Skeletal muscle tissue (tissue), 4 donors: ENCODE measurements around the gene EREG. TPM values are rescaled to one million over a fixed set of nuclear protein-coding genes. Genes with fewer than 3 reads are reported as not detected.

Experiments used
- H3K27ac ChIP-seq: one replicate; pipeline ENCODE4 v1.7.0; 2013; ENCODE audit warnings: mild to moderate bottlenecking, low read depth, low read length, inconsistent platforms
- H3K27me3 ChIP-seq, 3 donors: one replicate each; pipeline ENCODE4 v1.7.0; 2013; ENCODE audit warnings: low read length in 3 of 3; ENCODE audit not compliant: control insufficient read depth in 3 of 3, insufficient read depth in 3 of 3
- H3K36me3 ChIP-seq, 3 donors: one replicate each; pipeline ENCODE4 v1.7.0; 2013; ENCODE audit warnings: low read length in 3 of 3; ENCODE audit not compliant: control insufficient read depth in 3 of 3, insufficient read depth in 3 of 3
- H3K4me1 ChIP-seq, 3 donors: one replicate each; pipeline ENCODE4 v1.7.0; 2013; ENCODE audit warnings: low read length in 3 of 3, mild to moderate bottlenecking in 3 of 3; ENCODE audit not compliant: control insufficient read depth in 3 of 3, insufficient read depth in 3 of 3
- H3K4me3 ChIP-seq, 3 donors: one replicate each; pipeline ENCODE4 v1.7.0; 2013; ENCODE audit warnings: low read length in 3 of 3
- H3K9ac ChIP-seq, 3 donors: one replicate each; pipeline ENCODE4 v1.7.0; 2013; ENCODE audit warnings: low read length in 3 of 3, mild to moderate bottlenecking in 3 of 3, moderate library complexity in 2 of 3, low read depth in 1 of 3
- H3K9me3 ChIP-seq, 3 donors: one replicate each; pipeline ENCODE4 v1.7.0; 2013; ENCODE audit warnings: low read length in 3 of 3; ENCODE audit not compliant: control insufficient read depth in 3 of 3
- total RNA-seq: library from RNA; depleted of rRNA; stranded (reverse); fragments of >200 nt; gene quantifications from one replicate; pipeline ENCODE4 v1.2.3, GENCODE V29; 2014
- donor health status: Osteomylitis.

EREG gene
- total RNA-seq, 1 donor from 2014 or later = not detected

DNA sequence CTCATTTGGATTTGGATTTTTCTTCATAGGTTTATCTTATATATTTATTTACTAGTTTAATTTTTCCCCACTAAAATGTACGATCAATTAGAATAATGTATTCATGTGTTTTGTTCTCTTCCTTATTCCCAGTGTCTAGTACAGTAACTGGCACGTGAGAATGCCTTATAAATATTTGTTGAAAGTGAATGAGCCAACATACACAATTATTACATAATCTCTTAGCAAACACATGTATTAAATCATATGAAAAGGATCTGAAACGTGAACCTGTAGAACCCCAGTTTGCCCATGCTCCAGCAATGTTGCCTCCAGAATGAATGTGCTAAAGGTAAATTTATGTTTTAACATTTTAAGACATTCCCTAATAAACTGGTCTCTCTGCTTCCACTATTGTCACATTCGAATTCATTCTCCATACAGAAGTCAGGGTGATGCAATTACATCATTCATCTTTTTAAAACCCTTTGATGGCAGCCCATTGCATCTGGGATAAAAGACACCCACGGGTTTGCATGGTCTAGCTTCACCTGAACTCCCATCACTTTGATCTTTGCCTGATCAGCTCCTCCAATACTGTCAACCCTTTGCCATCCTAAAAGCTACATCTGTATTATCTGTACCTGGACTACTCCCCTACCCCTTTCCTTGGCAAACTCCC lies 49.3 kb downstream of the EREG start:
- Histone ChIP-seq H3K9ac (no peak overlapping the region), H3K27ac (no peak overlapping the region), H3K4me1 (no peaks in the 10 kb centered on the region), H3K4me3 (no peak overlapping the region), H3K9me3 (no peaks in the 10 kb centered on the region), H3K36me3 (no peaks in the 10 kb centered on the region), H3K27me3 (no peaks in the 10 kb centered on the region)

DNA sequence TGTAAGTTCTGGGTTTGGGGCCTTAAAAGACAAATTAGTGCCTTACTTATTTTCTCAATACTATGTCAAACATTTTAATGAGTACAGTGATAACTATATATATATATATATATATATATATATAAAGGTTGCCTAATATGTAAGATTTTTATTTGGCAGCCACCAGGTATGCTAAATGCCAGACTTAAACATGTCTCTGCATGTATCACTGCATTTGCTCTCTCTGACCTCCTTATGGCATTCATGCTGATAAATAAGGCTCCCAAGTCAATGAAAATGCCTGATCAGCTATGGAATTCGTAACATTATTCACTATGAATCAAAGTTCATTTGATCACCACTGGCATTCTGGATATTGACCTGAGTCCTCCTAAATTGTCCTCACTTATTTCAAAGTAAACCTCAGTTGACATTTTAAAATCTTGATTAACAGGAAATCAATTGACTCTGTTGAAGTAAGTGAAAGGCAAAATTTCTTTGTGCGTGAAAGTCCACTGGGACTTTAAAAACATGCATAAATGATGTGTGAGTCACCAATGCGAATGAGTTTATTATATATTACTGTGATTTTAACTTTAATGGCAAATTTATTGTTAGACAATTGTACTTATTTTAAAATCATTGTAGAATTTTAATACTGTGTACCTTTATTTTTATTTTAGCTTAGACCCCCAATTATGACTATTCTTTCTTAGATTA lies 50.8 kb downstream of the EREG start:
- no peak overlapping the region for H3K9ac ChIP-seq
- H3K27ac ChIP-seq = no peak overlapping the region
- H3K27me3 ChIP-seq = no peaks in the 10 kb centered on the region
- H3K4me3 ChIP-seq = no peak overlapping the region
- H3K9me3 ChIP-seq = no peaks in the 10 kb centered on the region
- no peaks in the 10 kb centered on the region for H3K36me3 ChIP-seq
- H3K4me1 ChIP-seq = no peaks in the 10 kb centered on the region

- no peaks in the 10 kb centered on the region for H3K27me3 ChIP-seq
- no peaks in the 10 kb centered on the region for H3K9me3 ChIP-seq
- H3K4me1 ChIP-seq = peaks cover 0 to 2% (median 0%) of the 10 kb centered on the region in 3 donors
Measured at GRCh38 chr4:74418063-74418670, 53.2 kb downstream of the EREG start.

DNA sequence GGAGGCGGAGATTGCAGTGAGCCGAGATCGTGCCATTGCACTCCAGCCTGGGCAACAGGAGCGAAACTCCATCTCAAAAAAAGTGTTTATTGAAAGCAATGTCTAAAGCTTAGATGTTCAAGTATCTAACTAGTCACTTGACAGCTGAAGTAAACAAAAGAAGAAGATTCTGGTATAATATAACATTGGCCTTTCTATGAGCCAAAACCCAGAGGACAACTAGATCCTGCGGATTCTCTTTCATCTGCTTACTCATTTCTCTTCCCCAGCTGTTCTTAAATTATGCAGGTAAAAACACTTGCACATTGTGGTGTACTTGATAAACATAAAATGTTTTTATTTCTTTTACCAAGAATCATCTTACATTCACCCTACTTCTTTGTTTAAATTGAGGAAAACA lies 55.9 kb downstream of the EREG start:
- no peak overlapping the region for H3K4me3 ChIP-seq
- peaks cover 0 to 2% (median 0%) of the 10 kb centered on the region in 3 donors for H3K4me1 ChIP-seq
- H3K36me3 ChIP-seq = no peaks in the 10 kb centered on the region
- no peak overlapping the region for H3K9ac ChIP-seq
- no peaks in the 10 kb centered on the region for H3K27me3 ChIP-seq
- H3K27ac ChIP-seq = no peak overlapping the region
- no peaks in the 10 kb centered on the region for H3K9me3 ChIP-seq

More at GRCh38 chr4:74418063-74418670, 53.2 kb downstream of the EREG start:
- no peak overlapping the region for H3K27ac ChIP-seq
- no peaks in the 10 kb centered on the region for H3K36me3 ChIP-seq
- H3K4me3 ChIP-seq = no peak overlapping the region
- H3K9ac ChIP-seq = no peak overlapping the region

DNA sequence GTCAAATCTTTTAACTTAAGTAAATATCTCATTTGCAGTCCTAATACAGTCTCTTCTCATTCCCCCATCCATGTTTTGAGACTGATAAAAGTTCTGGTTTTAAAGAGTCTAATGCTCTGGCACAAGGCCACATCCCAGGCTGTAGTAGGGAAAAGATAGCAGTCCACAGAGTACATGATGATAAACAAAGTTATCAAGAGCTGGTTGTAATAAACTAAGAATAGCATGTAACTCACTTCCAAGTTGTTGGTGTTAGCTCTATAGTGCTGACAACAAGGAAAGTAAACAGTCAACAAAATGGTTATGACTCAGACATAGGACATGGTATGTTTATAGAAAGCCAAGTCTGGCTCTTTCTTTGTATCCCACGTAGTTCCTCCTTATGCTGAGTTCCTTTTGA lies 58.2 kb downstream of the EREG start:
- H3K27me3 ChIP-seq = no peaks in the 10 kb centered on the region
- no peak overlapping the region for H3K9ac ChIP-seq
- H3K4me1 ChIP-seq = peaks cover 0 to 2% (median 0%) of the 10 kb centered on the region in 3 donors
- no peaks in the 10 kb centered on the region for H3K36me3 ChIP-seq
- H3K27ac ChIP-seq = no peak overlapping the region
- no peaks in the 10 kb centered on the region for H3K9me3 ChIP-seq
- no peak overlapping the region for H3K4me3 ChIP-seq

DNA sequence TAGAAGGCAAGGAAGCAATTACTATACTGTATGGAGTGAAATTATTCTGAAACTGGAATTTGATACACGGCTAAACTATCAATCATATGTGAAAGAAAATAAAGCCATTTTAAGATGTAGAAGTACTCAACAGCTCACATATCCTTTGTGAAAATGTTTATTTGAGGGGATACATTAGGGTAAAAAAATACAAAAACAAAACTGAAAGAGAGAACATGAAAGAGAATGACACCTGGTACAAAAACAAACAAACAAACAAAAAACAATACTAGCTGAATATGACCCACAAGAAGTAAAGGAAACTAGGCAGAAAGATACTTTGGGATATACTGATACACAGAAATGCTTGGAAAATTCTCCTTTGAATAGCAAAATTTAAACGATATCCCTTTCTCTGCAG lies 59.2 kb downstream of the EREG start:
- Histone ChIP-seq H3K9me3 (no peaks in the 10 kb centered on the region), H3K36me3 (no peaks in the 10 kb centered on the region), H3K4me1 (peaks cover 0 to 2% (median 0%) of the 10 kb centered on the region in 3 donors), H3K4me3 (no peak overlapping the region), H3K27me3 (no peaks in the 10 kb centered on the region), H3K9ac (no peak overlapping the region), H3K27ac (no peak overlapping the region)

GRCh38 chr4:74426101-74426500 lies 61.2 kb downstream of the EREG start:
- H3K4me3 ChIP-seq = no peak overlapping the region
- H3K27me3 ChIP-seq = no peaks in the 10 kb centered on the region
- no peak overlapping the region for H3K9ac ChIP-seq
- peaks cover 0 to 2% (median 0%) of the 10 kb centered on the region in 3 donors for H3K4me1 ChIP-seq
- no peaks in the 10 kb centered on the region for H3K9me3 ChIP-seq
- no peak overlapping the region for H3K27ac ChIP-seq
- no peaks in the 10 kb centered on the region for H3K36me3 ChIP-seq

DNA sequence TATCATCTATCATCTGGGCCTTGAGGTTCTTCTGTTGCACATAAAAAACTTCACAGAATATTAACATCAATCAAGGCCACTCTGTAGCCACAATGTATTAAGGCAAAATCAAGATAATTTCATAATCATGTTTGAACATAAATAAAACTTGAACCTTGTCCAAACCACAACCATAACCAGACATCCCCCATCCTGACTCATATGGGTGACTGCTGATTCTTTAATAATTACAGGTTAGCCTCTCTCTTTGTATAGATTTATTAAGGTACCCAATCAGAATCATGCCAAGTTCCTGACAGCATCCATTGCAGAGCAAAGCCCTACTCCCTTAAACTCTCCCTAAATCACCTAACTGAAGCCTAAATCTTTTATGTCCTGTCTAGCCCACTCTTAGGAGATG lies 63.3 kb downstream of the EREG start:
- H3K9me3 ChIP-seq = no peaks in the 10 kb centered on the region
- H3K27me3 ChIP-seq = no peaks in the 10 kb centered on the region
- no peaks in the 10 kb centered on the region for H3K4me1 ChIP-seq
- H3K27ac ChIP-seq = no peak overlapping the region
- no peaks in the 10 kb centered on the region for H3K36me3 ChIP-seq
- no peak overlapping the region for H3K9ac ChIP-seq
- H3K4me3 ChIP-seq = no peak overlapping the region

DNA sequence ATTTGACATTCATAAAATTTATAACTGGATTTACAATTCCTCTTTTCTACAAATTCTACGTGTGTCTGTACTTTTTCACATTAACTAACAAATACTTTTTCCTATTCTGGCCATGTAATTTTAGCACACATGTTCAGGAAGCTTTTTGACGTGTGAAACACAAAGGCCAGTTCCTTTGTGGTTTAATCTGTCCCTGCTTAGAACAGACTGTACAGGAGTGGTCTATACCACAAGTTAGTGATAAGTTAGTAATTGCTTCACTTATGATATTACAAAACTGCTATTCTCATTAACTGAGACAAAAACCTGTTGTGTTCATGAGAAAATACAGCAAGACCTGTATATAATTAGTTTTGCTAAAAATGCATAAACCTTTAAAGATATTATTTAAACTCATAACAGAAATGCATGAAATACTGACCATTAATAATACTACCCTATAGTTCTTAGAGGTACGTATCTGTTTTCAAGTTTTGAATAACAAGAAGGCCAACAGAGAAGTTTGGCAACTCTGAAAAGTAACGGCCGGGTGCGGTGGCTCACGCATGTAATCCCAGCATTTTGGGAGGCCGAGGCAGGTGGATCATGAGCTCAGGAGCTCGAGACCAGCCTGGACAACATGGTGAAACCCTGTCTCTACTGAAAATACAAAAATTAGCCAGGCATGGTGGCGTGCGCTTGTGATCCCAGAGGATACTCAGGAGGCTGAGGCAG lies 66.3 kb downstream of the EREG start:
- Histone ChIP-seq H3K9me3 (no peaks in the 10 kb centered on the region), H3K9ac (no peak overlapping the region), H3K27me3 (no peaks in the 10 kb centered on the region), H3K27ac (no peak overlapping the region), H3K4me1 (no peaks in the 10 kb centered on the region), H3K36me3 (no peaks in the 10 kb centered on the region), H3K4me3 (no peak overlapping the region)

DNA sequence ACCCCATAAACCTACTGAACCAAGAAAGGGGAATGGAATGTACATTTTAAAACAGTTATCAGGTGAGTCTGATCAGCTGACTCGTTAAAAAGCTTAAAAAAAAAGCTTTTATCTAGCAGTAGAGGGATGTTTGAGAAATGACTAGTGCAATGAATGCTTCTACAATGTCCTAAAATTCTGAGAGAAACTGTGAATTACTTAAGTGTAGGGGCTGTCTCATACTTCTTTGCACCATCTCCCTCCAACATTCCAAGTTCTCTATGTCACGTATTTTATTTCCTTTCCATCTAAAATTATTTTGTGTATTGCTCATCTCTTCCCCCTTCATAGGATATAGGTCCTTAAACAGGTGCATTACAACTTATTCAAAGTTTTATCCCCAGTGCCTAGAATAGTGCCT lies 68.1 kb downstream of the EREG start:
- H3K4me3 ChIP-seq = no peak overlapping the region
- H3K27me3 ChIP-seq = no peaks in the 10 kb centered on the region
- H3K9me3 ChIP-seq = no peaks in the 10 kb centered on the region
- H3K9ac ChIP-seq = no peak overlapping the region
- H3K4me1 ChIP-seq = no peaks in the 10 kb centered on the region
- no peaks in the 10 kb centered on the region for H3K36me3 ChIP-seq
- H3K27ac ChIP-seq = no peak overlapping the region
